GM18909 (cell line): ENCODE results near the gene CASP6.
A peak's percentile ranks its signal among the peaks of the same experiment; 100 is the strongest.

Experiments
- ATAC-seq: cut with Tn5 transposase; IDR thresholded peaks from one replicate; pipeline ENCODE4 v1.9.1; 2021; ENCODE audit warnings: mild to moderate bottlenecking; ENCODE audit not compliant: unreplicated experiment, poor library complexity

CASP6 gene

DNA sequence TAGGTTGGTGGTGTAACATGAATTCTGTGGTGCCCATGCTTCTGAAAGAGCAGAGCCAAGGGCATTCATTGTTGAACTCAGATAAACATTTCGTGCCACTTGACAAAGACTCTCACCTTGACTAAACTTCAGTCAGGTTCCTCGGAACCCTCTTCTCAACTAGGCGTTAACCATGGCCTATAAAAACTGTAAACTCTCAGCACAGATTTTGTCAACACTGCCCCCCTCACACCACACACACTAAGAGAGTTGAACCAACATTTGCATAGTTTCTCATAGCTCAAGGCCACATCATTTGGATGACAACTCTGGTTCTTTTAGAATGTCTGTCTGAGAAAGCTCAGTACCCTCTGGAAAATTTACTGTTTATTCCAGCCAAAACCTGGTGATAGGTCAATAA is 28.1 kb downstream of the CASP6 start:
- no peak for ATAC-seq

- ATAC-seq: no peak
Observed at GRCh38 chr4:109673303-109673702, 29.9 kb downstream of the CASP6 start.

GRCh38 chr4:109672169-109672930 is 30.9 kb downstream of the CASP6 start:
- no peak for ATAC-seq

GRCh38 chr4:109671350-109671749 is 31.9 kb downstream of the CASP6 start:
- no peak for ATAC-seq

DNA sequence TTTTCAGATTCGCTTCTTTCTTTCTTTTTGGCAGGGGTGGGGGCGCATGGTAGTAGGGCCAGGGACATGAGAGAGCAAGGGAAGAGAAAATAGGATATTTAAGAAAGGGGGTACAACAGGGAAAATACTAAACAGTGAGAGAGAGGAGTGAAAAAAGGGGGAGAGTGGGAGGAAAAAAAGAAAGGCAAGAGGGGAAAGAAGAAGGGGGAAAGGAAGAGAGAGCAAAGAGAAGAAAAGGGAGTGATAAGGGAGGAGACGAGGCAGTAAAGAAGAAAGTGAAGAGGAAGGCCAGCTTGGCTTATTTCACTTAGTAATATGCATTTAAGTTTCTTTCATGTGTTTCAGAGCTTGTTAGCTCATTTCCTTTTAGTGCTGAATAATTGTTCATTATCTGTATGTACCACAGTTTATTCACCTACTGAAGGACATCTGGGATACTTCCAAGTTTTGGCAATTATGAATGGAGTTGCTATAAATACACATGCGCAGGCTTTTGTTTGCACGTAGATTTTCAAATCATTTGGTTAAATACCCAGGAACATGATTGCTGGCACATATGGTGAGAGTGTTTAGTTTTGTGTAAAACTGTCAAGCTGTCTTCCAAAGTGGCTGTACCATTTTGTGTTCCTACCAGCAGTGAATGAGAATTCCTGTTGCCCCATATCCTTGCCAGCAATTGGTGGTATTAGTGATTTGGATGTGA is 37.3 kb downstream of the CASP6 start:
- no peak for ATAC-seq

DNA sequence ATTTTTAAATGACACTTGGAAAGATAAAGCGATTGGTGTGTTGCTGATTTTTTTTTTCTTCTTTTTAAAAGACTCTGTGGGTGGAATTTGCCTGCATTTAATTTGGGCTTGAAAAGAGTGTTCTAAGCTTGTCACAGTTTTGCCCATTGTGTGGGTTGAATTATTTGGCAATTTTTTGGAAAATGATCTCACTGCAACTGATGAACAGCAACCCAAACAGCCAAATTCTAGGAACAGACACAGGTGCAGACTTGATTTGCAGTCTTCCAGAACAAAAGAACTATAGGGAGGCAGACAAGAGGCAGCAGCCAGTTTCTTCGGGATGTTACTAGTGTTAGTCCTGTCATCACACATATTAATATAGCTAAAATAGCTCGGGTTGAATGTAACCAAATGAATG is 40.5 kb downstream of the CASP6 start:
- ATAC-seq: no peak

DNA sequence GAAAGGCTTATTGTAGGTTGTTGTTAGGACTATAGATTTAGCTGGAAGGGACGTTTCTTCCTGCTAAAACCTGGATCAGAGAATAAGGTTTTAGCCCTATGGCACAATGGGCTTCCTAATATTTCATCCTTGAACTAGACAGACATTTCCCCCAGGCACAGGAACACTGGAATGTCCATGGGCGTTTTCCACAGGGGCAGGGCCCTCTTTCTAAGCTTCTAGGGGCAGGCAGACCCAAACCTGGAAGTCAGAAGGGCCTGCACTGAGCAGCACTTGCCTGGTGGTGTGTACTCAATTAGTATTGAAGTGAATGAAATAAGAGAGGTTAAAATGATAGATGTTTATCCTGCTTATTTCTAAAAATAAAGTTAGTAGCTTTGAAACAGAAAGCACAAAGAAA is 41.1 kb downstream of the CASP6 start:
- ATAC-seq: no peak

GRCh38 chr4:109658871-109659410 is 44.3 kb downstream of the CASP6 start:
- no peak for ATAC-seq

DNA sequence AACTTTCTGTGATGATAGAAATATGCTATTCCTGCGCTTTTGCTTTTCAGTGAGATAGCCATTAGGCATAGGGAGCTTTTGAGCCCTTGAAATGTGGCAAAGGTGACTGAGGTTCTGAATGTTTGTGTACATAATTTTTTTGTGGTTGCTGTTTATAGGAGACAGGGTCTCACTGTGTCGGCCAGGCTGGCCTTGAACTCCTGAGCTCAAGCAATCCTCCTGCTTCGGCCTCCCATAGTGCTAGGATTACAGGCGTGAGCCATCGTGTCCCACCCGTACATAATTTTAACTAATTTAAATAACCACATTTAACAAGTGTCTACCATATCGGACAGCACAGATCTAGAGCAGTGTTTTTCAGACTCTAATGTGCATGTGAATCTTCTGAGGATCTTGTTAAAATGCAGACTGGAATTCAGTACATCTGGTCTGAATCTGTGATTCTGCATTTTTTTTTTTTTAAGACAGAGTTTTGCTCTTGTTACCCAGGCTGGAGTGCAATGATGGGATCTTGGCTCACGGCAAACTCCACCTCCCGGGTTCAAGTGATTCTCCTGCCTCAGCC is 45.3 kb downstream of the CASP6 start:
- no peak for ATAC-seq

- no peak for ATAC-seq
Observed at GRCh38 chr4:109655396-109655795, 47.8 kb downstream of the CASP6 start.

GRCh38 chr4:109649872-109650271 is 53.4 kb downstream of the CASP6 start:
- ATAC-seq: peak; percentile 85

DNA sequence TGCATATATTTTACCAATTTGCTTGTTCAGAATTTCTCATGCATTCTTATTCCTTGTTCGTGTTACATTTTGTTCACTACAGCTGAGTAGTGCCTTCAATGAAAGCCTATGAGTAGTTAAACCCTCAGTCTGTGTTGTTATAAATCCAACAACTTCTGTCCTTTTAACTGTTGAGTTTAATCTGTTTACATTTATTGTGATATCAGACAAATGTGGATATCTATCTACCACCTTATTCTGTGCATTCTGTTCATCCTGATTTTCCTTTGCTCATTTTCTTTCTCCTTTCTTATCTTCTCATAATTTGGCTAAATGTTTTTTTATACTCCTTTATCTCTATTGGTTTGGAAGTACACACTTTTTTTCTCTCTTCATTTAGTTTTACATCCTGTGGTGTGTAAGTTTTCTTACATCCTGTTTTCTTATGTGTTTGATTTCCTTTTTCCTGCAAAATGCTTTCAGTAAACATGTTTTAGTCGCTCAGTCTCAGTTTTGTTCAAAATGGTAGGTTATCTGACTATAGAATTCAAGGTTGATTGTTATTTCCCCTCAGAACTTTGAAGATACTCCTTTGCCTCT is 54.2 kb downstream of the CASP6 start:
- no peak for ATAC-seq

- ATAC-seq: peak; percentile 58
Observed at GRCh38 chr4:109648266-109648996, 54.8 kb downstream of the CASP6 start.

- no peak for ATAC-seq
Observed at GRCh38 chr4:109645874-109646710, 57.2 kb downstream of the CASP6 start.

DNA sequence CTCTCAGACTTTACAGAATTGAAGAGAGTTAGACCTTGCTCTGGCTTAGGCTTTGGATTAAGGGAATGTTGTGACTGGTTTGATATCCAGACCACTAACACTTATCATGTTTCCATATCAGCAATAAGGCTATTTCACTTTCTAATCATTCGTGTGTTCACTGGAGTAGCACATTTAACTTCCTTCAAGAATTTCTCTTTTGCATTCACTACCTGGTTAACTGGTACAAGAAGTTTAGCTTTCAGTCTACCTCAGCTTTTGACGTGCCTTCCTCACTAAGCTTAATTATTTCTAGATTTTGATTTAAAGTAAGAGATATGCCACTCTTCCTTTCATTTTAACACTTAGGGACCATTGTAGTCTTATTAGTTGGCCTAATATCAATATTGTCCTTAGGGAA is 62.6 kb downstream of the CASP6 start:
- ATAC-seq: no peak
